ENCODE measurements around the gene GSTCD.
"Not testable (repeated sequence)": the region's sequence is repeated elsewhere in the genome, so short reads cannot be mapped to it uniquely, and the experiment has no call there.

The GSTCD gene

DNA sequence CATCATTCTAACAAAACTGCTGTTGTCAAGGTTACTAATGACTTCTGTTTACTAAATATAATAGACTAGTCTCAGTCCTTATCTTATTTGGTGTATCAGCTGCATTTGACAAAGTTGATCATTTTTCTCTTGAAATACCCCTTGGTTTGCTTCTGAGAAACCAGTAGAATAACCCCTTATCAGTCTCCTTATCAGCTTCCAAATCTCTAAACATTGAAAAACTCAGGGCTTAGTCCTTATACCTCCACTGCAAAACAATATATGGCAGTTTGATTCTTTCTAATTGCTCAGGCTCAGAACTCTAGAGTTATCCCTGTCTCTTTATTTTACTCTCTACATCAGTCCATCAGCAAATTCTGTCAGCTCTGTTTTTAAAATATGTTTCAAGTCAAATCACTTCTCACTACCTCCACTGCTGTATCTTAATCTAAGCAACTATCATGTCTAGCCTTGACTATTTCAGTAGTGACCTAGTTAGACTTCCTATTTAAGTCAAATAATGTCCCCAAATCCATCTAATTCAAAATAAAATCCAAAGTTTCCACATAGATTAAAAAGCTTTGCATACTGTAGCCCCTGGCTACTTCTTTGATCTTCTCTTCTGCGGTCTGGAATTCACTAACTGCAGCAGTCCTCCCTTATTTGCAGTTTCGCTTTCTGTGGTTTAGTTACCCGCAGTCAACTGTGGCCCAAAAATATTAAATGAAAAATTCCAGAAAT is 99.6 kb downstream of the GSTCD start:
- no peak for DNase-seq (ENCODE audit: low spot score)

DNA sequence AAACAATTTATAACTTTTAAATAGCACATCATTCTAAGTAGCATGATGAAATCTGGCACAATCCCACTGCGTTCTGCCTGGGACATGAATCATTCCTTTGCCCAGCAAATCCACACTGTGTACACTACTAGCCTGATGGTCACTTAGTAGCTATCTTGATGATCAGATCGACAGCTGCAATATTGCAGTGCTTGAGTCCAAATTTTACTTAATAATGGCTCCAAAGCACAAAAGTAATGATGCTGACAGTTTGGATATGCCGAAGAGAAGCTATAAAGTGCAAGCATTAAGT is 100.1 kb downstream of the GSTCD start:
- DNase-seq (ENCODE audit: low spot score), result no peak

DNA sequence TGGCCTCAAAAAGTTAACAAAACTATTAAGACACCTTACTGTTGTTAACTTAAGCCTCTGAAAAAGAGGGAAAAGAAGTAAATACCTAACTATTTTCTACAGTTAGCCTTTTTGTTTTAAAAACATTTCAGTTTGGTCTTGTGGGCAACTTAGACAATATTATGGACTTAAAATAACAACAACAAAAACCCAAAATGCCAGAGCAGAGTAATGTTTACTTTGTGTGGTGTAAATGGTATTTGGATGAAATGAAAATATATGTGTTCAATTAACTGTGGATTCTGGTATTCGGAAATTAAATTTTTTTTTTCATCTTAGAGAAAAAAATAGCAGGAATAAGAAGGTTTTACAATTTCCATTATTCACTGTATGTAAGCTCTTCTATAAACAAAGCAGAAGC is 107.1 kb downstream of the GSTCD start:
- DNase-seq (ENCODE audit: low spot score), result no peak

DNA sequence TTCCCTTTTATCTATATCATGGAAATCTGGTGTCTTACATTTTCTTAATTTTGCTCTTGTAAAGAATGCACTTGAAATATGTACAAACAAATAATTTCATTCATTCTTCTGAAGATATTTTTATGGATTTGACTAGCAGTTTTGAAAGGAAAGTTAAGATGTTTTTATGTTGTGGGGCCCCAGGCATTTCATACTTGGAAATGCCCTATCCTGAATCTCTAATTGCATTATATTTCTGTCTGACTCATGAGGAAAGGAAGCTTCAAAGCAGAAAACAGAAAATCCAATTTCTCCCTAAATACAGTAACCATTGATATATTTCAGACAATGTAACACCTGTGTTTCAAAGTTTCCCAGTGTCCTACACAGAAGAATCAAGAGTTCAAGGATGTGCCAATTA is 113.5 kb downstream of the GSTCD start:
- no peak for DNase-seq (ENCODE audit: low spot score)

DNA sequence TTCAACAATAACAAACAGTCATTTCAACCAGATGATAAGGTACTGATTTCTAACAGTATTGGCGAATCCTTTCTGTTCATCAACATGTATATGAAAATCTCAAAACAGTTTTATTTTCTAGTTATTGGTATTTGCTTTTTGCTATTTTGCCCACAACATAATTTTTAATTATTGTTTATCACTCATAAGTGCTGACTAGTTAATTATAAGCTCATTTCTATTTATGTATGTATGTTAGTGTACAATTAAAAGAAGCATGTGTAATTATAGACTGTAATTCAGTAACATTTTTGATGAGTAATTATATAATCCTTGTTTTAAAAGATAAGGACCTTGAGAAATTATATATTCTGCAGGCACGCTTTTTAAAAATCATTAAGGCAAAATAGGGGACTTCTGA is 119.5 kb downstream of the GSTCD start:
- no peak for DNase-seq (ENCODE audit: low spot score)

DNA sequence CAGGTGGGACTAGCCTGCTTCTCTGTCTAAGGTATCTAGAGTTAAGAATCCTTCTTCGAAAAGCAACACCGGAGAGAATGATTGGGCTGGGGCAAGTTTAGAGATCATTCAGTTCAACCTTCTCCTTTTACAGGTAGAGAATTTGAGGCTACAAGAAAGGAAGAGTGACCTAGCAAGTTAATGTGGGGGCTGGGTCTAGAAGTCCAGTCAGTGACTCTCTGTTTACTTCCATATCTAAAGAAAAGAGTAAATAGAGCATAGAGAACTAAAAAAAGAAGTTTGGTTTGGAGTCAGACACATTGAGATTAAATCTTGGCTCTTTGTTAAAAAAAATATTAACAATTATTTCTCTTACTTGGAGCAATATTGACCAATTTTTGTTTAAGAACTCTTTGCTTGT is 122.6 kb downstream of the GSTCD start:
- DNase-seq (ENCODE audit: low spot score), result no peak

DNA sequence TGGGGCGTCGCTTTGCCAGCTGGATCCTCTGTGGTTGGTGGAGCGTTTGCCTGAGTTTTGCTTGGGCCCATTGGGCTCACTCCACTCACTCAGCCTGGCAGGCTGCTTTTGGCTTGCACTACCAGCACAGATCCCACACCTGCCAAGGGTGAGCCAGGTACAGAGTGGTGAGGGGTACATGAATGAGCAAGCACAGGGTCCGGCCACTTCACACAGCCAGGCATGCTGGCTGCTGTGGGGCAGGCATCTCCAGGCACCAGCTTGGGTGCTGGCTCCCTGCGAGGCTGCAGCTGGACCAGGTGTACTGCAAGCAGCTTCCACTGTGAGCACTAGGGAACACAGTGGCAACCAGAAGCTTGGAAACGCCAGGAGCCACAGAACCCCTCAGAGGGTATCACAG is 126.6 kb downstream of the GSTCD start:
- DNase-seq (ENCODE audit: low spot score), result no peak

DNA sequence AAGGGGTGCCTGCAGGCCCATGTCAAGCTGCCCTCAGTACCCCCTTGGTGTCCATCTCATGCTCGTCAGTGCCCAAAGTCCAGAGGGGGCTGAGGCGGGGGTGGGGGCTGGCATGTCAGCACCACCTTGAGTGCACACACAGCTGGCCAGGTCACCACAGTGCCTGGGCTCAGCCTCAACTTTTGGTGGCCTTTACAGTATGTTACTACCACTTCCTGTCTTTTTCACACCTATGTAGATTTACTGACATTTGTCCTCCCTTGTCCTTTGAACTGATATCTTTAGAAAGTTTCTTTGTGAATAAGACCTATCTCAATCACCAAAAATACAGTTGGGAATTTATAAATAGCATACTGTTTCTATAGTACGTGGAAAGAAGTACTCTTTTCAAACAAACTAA is 128.0 kb downstream of the GSTCD start:
- DNase-seq (ENCODE audit: low spot score), result no peak

DNA sequence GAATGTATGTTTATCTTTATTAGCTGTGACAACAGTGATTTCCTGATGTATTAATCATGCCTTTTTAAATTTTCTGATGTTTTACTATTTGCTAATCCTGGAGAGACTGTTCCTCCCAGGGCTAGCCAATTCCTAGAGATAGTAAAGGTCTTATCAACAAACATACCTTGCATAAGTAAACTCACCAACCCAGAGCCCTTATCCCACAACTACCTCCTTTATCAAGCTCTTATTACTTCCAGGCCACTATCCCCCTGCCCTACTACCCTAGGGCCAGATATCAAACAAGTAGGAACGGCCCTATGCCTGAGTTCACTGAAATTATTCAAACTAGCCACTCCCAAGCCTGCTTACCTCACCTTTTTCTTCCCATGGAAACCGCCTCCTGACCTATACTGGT is 128.5 kb downstream of the GSTCD start:
- no peak for DNase-seq (ENCODE audit: low spot score)

DNA sequence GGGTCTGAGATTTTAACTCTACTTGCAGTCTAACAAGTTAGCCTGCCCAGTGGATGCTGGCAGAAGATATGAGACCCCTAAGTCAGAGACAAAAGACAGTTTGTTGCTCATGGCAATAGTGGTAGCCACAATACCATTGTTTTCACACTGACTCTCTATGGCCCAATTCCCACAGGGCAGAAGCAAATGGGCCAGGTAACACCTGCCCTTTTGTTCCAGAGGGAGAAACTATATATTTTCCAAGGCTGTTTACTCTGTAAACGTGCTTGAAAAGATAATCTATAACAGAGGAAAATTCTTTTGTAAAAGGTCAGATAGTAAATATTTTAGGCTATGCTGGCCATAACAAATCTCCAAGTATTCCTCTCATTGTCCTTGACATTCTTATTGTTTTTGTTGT is 129.5 kb downstream of the GSTCD start:
- no peak for DNase-seq (ENCODE audit: low spot score)

DNA sequence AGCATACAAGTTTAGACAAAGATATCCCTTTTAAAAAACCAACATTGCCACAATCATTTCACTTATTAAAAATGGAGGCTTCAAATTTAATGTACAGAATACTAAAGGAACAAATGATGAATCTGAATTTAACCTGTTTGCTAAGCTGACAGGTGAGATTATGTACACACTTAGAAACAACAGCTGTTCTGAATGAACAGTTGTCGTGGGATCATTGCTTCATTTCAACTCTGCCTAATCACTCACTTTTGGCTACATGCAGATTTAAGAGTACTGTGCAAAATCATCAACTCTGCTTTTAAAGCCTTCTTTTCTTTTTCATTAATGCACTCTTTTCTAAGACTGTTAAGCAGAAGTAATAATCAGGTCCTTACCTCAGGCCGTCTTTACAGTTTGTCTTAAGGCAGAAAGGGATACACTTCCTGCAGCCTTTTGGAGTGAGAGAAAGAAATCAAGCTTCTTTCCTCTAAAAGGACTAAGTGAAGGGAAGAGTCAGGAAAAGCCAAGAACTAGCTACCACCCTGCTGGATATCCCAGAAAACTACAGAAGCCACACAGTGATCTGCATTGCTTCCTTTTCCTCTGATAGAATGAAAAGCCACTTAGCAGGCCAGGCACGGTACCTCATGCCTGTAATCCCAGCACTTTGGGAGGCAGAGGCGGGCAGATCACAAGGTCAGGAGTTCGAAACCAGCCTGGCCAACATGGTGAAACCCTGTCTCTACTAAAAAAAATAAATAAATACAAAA is 132.0 kb downstream of the GSTCD start:
- DNase-seq (ENCODE audit: low spot score), result no peak

DNA sequence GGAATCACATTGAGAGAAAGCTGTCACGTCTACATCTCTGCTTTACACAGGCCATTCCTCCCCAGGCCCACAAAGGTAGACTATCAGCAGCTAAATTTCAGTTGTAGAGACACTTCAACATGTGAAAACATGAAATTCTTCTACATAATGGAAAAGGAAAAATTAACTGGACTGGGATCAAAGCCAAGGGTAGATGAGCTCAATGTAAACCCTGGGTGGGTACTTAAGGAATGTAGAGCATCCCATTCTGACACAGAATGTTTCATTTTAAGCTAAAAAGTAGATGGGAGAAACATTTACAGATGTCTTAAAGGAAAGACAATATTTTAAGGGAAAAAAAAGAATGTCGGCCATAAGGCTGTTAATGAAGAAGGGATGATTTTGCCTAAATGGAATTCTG is 135.4 kb downstream of the GSTCD start:
- DNase-seq (ENCODE audit: low spot score), result no peak

DNA sequence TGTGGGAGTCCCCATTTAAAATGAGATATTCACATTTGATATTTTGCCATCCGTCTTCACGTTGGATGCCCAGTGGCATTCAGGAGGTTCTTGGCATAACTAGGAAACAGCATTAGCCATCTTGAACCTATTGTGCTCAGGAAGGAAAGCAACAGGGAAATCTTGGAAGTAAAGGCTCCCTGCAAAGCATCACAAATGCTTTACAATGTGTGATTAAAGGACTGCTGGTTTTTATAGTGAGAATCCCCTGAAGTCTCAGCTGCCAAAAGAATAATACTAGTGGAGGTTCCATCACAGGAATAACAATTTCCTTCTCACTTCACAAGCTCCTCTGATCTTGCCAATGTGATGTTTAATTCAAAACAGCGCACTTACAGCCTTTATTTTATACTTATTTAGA is 137.0 kb downstream of the GSTCD start:
- no peak for DNase-seq (ENCODE audit: low spot score)

DNA sequence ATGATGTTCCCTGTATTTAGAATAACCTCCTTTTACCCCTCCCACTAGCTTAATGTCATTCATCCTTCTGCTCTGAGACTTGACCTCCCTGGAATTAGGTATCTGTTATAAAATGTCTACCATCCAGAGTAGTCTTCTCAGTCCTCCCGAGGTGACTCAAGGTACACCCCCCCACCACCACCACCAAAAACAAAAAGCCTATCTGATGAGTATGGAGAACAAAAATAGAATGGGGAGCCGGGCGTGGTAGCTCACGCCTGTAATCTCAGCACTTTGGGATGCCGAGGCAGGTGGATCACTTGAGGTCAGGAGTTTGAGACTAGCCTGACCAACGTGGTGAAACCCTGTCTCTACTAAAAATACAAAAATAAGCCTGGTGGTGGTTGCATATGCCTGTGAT is 139.8 kb downstream of the GSTCD start:
- DNase-seq (ENCODE audit: low spot score), result not testable (repeated sequence)

DNA sequence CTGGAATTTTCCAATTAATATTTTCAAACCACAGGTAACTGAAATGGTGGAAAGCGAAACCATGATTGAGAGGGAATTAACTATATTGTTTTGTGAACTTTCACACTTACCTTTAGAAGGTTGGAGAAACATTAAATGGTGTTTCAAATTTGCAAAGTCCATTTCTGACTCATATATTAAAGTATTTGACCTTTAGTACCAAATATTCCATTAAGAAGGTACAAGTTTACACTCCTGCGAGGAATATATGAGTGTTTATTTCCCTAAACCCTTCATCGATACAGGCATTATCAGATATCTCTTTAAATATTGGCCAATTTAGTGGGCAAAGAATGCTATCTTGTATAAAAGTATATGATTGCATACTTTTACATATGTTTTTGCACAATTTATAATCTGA is 142.6 kb downstream of the GSTCD start:
- DNase-seq (ENCODE audit: low spot score), result no peak

DNA sequence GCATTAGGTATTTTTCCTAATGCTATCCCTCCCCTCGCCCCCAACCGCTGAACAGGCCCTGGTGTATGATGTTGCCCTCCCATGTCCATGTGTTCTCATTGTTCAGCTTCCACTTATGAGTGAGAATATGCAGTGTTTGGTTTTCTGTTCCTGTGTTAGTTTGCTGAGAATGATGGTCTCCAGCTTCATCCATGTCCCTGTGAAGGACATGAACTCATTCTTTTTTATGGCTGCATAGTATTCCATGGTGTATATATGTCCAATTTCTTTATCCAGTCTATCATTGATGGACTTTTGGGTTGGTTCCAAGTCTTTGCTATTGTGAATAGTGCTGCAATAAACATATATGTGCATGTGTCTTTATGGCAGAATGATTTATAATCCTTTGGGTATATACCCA is 143.6 kb downstream of the GSTCD start:
- DNase-seq (ENCODE audit: low spot score), result not testable (repeated sequence)

DNA sequence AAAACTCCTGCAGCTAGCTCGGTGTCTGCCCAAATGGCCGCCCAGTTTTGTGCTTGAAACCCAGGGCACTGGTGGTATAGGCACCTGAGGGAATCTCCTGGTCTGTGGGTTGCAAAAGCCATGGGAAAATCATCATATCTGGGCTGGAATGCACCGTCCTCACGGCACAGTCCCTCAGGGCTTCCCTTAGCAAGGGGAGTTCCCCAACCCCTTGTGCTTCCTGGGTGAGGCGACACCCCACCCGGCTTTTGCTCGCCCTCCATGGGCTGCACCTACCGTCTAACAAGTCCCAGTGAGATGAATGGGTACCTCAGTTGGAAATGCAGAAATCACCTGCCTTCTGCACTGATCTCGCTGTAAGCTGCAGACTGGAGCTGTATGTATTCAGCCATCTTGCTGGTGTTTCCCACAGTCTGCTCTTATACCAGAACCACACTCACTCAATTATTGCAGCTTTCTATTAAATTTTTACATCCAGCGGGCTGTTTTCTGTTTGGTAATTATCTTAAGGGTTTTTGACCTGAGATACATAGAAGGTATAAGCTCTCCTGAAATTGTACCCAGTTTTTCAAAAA is 150.0 kb downstream of the GSTCD start:
- DNase-seq (ENCODE audit: low spot score), result no peak

DNA sequence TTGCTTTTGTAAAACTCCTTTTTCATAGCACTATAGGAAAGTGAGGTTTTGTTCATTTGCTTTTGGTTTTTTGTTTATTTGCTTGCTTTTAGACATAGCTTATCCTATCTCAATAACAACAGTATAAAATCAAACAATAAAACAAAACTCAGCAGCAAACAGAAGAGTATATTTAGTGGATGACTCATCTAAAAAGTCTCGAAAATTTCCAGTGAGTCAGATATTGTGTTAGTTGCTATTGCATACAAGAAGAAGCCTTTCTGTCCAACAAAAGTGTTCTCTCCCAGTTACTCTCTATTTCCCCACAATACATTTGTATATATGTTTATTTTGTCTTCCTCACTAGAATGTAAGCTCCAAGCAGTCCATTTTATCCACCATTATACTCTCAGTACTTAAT is 150.6 kb downstream of the GSTCD start:
- no peak for DNase-seq (ENCODE audit: low spot score)

DNA sequence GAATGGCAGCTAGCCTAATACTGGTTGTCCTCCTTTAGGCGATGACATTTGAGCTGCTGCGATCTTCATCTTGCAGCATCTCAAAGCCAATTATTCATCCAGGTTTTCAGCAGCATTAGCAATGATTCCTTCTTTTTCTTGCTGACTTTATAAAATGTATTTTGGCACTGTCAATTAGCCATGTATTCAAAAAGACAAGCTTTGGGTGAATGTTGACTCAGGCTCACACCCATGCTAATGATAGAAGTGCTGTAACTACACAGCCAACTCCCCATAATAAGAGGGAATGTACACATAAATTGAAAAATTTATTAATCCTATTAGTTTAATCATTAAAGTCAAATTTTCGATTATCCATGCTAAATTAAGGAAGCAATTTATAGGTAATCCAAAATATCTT is 162.4 kb downstream of the GSTCD start:
- no peak for DNase-seq (ENCODE audit: low spot score)

DNA sequence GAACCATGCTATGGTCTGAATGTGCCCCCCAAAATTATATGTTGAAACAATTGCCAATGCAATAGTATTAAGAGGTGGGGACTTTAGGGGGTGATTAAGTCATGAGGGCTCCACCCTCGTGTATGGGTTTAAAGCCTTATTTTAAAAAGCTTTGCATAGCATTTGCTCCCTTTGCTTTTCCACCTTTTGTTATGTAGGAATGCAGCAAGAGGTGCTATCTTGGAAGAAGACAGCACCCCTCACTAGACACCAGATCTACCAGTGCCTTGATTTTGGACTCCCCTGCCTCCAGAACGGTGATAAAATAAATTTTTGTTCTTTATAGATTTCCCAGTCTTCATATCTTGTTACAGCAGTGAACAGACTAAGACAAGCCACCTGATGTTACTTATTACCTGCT is 163.4 kb downstream of the GSTCD start:
- no peak for DNase-seq (ENCODE audit: low spot score)

DNA sequence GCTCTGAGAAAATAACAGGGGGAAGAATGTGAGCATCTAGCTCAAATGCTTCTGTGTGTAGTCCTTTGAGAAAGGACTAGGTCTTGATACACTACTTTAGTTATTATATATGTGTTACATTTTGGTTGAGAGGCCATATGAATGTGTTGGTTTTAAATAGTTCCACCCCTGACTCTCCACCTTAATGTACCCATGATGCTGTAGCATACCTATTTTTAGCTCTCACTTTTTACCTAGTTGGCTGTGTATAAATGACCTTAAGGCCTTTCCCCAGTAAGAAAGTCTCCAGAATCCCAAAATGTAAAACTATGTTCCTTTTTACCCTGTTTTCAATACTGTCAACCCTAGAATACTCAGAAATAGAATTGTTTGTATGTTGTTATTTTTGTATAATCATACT is 166.6 kb downstream of the GSTCD start:
- DNase-seq (ENCODE audit: low spot score), result no peak

DNA sequence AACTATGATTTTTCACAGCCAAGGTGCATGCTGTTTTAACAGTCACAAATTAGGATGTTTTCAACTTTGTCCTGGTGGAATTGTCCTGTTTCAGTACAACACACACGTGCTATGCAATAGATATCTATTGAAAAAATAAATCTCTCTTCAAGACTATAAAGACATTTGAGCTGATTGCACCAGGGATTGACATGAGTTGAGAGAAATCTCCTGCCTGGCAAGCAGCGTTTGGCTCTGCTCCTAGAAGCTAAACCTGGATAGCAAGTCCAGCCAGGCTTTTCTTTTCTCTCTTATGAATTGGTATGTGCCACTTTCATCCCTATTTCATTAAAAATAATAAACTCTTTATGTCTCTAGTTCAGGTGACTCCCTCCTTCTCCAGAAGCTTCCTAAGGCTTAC is 170.1 kb downstream of the GSTCD start:
- no peak for DNase-seq (ENCODE audit: low spot score)

DNA sequence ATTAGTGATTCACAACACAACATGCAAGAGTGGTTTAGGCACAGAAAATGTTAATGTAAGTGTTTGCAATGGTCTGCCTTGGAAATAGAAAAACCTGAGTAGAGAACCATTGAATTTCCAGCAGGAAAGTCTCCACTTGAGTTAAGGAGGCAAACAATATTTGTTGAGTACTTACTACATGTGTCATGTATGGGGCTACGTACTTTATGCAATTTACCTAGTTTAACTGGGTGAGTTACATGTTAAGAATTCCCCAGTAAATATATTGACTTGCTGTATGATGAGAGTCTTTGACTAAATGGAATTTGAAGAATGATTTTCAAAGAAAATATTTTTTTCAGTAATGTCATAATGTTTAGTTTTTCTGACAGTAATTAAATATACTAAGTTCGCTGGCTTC is 178.9 kb downstream of the GSTCD start:
- no peak for DNase-seq (ENCODE audit: low spot score)

Data from hematopoietic multipotent progenitor cell treated with erythropoietin and hydrocortisone succinate and interleukin-3 and kit ligand, for 15 days (in vitro differentiated cells).